Measurements from ENCODE around the gene CIDEB.

The CIDEB gene

DNA sequence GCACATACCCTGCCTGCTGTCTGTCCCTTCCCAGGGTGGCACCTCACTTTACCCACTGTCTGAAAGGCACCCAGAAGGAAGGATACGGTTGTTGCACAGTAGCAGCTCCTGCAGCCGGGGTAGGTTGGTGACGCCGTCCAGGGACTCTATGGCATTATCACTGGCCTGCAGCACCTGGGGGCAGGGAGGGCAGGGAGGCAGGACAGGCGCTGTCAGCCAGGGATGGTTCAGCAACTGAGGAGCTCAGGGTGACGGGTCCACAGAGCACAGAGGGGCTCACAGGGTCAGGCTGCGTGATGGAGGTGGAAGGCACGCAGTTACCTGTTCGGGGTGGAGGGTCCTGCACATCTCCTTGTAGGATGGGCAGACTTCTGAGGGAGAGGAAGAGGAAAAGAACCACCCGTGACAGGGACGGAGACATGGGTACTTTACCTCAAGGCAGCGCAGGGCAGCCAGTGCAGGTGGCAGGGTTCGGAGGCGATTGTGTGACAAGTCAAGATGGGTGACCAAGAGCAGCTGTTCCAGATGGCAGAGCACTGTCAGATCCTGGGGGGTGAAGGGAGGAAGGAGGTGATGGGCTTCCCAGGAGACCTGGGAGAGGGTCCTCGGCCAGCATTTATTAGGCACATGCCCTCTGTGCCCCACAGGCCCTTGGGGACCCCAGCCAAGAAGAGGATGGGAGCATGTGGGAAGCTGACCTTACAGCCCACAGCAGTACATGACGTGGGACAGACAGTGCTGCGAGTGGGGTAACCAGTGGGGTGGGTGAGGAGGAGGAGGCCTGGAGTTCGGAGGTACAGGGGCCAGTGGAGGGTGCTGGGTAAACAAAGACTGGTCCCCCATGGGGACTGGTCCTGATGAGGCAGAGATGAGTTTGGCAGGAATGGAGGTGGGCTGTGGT, 41.2 kb downstream of the CIDEB start:
- no peak for DNase-seq

DNA sequence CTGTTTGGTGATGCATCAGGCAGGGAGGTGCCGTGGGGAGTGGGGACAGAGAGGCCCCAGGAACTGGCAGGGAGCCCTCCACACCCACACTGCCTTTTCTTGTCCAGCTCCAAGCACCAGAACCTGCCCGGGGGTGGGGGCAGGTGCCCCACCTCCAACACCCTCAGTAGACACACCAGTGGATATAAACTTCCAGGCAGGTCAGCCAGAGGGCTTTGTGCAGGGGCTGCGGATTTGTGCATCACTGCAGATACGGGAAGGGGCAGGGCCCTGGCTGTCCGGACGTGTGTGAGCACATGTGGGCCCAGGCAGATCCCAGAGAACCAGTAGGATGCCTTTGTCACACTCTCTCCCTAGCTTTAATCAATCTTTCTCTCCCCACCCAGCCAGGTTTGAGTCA, 43.5 kb downstream of the CIDEB start:
- no peak for DNase-seq

DNA sequence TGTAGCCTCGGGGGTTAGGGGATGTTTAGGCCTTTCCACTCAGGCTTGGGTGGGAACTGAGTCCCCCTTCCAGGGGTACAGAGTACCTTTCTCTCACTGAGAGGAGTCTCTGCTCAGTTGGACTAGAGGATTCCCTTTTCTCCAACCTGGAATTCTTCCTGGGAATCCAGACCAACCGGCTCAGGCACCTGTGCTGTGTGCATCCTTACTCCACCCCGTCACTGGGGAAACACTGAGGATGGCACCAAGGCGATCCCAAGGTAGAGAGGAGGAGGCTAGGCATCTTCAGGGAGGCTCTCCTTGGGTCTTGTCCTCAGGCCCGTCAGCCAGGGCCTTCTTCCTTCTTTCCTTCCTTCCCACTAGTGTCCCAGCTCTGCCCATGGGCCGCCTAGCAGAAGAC, 43.9 kb downstream of the CIDEB start:
- DNase-seq, result no peak

DNA sequence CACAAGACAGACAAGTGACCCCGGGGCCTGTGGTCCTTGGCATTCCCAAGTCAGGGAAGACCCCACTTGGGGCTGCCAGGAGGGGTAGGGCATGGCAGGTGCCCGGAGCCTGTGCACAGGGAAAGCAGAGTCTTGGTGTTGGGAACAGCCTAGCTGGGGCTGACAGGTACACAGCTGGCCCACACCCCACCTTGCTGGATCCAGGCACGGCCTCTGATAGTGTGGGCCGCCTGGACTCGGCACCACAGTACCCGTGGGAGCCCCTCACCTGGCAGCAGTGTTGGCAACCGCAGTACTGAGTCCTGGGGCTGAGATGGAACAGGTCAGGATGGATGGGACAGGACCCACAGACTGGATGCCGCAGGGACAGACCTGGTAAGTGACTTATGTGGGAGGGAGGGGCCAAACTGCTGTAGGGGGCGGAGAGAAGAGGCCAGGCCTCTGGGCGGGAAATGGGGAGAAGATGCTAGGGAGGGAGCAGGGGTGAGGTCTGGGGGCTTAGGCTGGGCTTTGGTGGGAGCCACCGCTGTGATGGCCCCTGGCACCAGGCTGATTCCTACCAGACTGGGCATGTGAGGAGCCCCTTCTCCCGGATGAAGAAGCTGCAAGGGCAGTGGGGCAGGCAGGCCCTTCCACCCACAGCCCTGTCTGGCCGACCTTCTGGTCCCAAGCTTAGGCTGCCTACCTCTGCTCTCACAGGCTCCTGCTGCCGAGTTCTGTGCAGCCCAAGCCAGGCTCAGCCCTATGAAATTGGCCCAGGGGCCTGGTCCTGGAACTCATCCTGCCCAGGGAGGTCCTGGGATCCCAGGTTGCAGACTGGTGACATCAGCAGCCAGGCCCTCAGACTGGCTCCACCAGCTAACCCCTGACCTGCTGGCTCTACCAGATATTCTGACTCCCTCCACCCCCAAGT, 44.7 kb downstream of the CIDEB start, which contains the start of gene TGM1:
TGM1 (minus strand) TSS at position 357 of the 913 bp plus-strand sequence. CDS start 825 bp downstream, outside the sequence.
- no peak for DNase-seq

DNA sequence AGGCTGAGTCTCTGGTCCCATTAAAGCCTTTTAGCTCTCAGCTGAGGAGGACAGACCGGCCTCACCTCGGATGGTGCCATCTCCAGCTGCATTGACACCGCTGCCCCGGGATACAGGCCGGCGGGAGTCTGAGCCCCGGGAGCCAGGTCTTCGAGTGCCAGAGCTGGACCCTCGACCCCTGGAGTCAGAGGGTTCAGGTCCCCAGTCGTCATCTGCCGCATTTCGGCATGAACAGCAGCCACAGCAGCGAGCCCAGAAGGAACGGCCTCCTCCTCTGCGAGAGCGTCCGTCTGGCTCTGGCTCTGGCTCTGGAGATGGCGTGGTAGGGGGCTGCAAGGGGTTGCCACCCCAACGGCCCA, 45.8 kb downstream of the CIDEB start:
- DNase-seq, result no peak

DNA sequence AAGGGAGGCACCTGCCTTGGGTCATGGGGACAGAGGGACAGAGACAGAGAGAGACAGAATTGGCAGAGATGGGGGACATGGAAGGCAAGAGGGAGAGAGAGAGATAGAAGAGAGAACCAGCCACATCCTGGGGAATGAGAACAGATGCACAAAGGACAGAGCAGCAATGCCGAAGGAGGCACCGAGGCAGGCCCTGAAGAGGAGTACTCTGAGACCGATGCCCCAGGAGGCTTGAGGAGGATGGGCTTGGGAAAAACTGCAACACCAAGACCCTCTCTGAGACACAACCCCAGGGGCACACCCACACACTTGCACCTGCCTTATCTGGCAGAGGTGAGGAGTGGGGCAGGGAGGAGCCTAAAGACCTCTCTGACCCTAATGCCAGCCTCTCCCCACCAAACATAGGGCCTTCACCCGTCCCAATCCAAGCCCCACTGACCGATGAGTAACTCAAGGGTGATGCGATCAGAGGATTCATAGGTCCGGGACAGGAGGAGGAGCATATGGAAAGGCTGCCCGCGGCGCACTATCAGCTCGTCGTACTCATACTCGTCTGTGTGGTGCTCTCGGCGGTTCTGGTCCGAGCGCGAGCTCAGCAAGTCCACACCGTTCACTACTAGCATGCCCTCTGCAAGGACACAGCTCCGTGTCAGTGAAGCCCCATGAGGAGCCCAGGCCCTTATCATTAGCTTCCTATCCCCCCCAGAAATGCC, 46.4 kb downstream of the CIDEB start:
- no peak for DNase-seq

DNA sequence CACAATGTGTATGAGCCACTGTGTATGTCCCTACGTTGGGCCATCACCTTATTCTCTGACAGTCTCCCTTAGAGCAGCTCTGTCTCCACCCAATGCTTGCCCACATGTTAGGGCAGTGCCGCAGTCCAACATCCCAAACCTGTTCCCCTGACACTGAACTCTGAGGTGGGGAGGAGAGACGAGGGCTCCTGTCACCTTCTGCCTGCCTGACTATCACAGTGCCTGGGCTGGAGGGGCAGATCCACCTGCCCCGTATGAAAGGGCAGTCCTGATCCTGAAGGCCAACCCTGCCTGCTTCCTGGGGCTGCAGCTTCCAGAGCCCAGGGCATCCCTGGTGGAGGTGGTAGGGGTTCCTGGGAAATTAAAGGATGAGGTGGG, 47.0 kb downstream of the CIDEB start:
- DNase-seq, result no peak

DNA sequence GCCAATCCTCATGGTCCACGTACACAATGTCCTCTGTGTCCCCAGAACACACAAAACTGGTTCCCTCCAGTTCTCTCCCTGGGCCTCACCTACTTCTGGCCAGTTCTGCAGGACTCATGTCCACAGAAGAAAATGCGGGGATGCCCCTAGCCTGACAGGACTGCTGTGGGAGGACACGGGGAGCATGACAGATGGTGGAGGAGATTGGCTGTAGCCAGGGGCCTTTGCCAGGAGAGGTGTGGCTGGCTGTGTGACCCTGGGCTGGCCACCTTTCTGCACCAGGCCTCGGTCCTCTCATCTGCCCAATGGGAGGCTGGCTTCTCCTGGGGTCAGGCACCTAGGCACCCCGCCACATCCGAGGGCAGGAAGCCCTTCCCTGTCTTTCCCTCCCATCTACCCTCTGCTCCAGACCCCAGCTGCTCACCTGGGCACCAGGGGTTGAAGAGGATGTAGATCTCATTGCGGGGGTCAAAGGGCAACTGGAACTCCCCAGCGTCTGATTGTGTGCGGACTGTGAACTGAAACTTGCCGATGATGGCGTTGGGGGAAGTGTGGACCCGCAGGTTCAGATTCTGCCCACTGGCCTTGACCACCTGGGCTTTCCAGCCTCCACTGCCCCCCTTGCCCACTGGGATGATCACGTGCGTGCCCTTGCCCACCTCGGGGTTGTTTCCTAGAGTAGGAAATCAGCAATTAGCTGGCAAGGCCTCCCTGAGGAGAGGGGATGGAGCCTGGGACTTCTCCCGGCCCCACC, 47.6 kb downstream of the CIDEB start:
- DNase-seq, result no peak

DNA sequence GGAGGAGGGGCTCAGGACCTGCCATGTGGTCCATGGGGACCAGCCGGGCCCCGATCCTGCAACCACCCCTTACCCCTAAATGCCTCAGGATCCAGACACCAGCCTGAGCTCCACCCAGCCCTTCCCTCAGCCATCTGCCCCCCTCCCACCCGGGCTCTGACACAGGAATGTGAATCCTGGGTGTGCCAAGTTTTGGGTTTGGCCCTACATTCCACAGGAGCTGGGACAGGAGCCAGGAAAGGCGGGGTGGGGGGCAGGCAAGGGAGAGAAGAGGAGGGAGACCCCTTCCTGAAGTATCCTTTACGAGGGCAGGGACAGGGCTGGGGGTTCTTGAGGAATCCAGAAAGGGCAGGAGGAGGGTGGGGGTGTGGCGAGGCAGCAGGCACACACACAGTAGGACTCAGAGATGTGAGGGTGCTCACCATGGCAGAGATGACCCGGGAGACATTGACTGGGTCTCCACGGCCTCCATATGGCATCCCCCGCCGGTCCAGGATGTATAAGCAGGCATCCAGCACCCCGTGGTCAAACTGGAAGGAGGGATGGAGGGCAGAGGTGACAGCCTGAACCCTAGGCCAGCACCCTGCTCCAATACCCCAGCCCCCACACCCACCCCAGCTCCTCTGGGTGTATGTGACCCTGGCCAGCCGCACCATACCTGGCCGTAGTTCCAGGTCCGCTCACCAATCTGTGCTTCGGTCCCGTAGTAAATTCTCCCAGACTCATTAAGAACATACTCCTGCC, 48.3 kb downstream of the CIDEB start:
- no peak for DNase-seq

DNA sequence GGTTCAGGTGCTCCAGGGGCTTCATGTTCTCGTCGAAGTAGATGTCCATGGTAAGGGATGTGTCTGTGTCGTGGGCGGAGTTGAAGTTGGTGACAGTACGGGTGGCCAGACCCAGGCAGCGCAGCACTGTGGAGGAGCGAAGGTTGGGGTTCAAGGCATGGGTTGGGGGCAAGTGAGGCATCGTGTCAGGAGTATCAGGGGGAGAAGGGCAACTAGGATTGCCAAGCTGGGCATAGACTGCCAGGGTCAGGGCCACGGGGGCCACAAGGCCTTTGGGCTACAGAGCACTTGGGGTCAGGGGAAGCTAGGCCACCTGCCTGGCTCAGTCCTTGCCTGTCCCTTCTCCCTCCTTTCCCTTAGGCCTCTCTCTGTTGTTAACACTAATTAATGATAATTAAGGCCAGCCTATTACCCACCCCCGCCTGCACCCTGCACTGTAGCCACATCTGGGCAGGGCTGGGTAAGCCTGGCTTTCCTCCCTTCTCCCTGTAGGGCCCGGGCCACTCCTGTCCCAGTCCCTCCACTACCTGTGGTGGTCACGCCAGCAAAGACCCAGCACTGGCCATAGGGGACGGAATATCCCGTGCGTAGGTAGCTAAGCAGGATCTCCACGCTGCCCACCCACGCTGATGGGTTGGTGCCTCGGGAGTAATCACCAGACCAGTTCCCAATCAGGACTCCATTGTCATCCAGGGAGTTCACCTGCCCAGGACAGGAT, 49.1 kb downstream of the CIDEB start:
- DNase-seq, result no peak

DNA sequence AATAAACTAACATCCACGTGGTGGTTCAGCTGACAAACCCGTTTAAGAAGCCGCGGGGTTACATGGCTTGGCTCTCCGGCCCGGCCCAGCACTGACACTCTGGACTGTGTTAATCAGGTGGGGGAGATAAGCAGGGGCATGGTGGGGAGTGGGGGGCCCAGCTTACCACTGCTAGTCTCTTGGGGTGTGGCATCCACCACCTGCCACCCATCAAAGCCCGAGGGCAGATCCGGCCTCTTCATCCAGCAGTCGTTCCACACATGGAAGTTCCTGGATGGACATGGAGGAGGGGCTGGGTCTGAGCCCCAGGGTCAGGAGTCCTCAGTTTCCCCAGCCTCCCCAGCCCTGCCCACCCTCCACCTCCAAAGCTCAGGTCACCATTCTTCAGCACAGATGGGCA, 49.7 kb downstream of the CIDEB start:
- DNase-seq, result no peak

DNA sequence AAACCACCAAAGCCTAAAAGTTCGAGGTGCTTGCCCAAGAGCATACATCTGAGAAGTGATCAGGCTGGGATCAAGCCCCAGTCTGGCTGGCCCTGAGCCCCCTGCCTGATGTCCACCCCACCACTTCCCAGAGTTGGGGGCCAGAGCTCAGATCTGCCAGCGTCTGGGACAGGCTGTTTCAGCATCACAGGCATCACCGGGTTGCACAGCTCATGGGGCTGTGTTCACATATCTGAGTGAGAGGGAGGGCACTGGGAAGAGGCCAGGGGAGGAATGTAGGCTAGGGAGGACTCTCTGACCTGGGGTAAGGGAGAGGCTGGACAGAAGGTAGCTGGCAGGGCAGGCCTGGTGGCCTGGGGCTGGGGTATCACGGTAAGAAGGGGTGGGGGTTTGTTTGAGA, 50.8 kb downstream of the CIDEB start:
- DNase-seq, result no peak

DNA sequence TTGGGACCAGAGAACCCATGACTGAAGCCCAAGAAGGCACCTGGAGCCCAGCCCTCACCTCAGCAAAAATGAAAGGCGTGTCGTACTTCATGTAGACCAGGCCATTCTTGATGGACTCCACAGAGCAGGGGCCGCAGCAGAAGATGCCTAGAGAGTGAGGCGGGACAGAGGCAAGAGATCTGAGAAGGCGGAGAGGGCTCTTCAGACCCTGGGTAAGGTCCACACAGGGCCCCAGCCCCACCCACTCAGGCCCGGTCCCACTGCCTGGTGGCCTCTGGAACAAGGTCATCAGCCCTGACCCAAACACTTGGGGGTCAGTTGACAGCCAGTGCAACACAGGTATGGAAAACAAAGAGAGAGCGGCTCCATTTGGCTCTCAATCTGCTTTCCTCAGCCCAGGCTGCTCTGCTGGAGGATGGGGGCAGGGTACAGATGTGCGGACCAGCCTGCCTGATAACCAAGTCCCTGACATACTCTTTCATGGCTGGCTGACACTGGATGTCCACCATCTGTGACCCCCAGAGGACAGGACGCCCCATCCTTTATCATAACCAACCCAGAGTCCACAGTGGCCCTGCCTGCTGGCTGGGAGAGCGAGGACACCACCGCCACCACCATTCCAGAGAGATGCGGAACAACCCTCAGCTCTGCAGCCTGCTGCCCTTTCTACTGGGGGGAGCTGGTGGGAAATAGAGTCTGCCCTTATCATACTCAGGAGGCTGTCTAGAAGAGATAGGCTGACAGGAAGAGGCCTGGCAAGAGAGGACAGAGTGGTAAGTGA, 51.7 kb downstream of the CIDEB start:
- no peak for DNase-seq

DNA sequence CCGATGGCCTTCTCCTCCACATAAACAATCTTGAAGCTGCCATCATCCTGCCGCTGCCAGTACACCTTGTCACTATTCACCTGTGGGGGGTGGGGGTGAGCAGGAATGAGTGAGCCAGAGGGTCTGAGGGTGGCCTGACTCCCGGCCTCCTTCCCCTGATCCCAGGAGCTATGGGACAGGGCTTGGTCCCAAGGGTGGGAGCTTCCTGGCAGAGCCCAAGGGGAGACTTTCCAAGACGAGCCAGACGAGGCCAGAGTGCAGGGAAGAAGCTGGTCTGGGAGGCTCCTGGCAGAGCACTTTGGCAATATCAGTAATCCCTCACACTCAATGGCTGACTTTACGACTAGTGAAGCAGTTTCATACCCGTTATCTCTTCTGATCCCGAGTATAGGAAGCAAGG, 52.3 kb downstream of the CIDEB start:
- no peak for DNase-seq
